Measurements from ENCODE around the gene ECHS1.

ECHS1 gene

DNA sequence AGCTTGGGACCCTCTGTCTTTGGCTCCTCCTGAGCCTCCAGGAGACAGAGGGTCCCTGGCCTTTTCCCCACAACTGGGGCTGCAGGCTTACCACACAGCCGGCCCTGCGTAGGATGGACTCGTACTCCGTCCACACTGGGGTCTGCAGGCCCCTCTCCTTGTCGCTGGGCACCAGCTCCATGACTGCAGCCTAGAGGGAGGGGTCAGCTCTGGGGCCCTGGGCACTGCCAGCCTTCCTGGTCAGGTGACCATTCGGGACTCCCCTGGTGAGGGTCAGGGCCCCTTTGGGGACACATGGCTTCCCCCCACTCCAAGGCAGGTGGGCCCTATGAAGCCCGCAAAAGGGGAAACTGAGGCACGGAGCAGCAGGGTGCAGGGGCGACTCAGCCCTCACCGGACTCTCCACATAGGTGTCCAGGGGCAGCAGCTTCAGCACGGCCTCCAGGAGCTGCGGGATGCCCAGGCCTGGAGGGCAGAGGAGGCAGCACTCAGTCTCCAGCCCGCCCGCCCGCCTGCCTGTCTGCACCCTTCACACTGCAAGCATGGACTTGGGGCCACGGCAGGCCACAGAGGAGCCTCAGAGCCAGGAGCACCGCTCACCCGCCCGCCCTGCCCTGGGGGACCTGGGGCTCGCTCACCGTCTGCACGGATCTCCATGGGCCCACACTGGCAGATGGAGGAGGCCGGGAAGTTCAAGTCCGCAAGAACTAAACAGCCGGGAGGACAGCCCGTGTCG lies 16.4 kb downstream of the ECHS1 start:
- DNase-seq = no peak

DNA sequence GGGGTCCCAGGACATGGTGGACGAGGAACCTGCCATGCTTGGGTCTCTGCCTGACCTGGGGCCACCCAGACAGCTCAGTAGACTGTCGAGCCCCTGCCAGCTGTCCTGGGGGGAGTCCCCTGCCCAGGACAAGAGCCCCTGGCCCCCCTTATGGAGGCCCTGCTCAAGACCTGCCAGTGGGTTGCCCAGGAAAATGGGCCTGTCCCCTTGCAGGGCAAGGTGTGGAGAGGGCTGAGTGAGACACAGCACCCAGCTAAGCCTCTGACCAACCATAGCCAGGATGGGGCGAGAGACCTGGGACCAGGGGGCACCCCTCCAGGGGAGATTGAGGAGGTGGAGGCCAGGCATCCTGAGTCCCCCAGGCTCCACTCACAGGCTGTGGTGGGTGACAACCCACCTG lies 17.2 kb downstream of the ECHS1 start:
- no peak for DNase-seq

DNA sequence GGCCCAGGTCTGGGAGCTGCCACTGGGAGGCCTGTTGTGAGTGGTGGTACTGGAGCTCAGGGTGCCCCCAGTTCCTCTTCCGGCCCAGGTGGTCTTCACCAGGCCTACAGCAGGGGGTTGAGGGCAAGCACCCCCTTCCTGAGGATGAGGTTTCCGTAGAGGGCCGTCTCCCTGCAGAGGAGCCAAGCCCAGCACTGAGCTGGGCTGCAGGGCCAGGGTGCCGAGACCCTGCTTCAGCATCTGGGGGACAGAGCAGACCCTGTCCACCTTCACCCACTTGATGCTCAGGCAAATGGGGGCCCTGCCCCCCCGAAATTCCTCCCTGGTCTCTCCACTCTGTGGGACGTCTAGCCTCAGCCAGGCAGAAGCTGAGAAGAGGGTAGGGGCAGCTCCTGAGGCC lies 17.9 kb downstream of the ECHS1 start:
- DNase-seq = no peak

DNA sequence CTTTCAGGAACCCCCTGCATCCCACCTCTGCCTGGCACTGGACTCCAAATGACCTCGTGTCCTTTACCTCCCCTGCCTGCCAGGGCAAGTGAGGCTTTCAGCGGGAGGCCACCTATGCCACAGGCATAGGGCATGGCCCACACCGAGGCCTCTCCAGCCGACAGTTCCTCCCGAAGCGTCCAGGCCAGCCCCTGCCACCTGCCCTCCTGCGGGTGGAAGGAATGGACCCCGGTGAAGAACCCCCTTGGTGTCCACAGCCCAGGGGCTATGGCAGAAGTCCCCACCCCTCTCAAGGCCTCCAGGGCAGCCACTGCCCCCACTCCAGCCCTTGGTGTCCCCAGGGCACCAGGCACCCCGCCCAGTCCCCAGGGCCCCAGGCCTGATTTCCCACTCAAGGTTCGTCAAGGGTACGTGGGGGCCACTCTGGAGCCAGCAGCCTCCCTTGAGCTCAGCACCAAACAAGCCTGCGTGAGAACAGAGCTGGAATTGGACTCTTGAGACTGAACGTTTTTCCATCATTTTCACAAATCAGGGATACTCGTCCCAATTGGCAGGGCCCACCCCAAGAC lies 18.4 kb downstream of the ECHS1 start:
- no peak for DNase-seq

DNA sequence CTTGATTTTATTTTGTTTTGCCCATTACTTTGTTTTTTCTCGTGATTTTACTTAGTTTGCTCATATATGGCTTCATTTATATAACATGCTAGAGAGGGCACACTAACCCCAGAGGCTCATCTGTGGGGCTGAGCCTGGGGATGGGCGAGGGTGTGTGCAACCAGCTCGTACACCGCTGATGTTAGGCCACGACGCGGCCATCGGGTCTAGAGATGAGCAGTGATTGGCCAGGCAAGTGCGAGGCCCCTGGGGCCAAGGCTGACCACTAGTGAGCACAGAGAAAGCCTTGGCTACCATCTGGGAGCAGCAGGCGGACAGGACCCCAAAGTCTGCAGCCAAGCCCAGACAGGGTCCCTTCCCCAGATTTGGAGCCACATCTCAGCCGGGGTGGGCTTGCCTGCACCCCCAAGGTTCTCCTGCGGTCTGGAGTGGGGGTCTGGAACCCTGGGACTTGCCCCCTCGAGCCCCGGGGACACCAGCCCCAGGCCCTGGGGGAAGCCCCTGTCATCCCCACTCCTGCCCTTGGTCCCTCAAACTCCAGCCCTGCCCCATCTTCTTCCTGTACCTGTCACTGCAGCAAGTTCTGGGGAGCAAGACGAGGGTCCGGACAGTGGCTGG lies 19.1 kb downstream of the ECHS1 start:
- no peak for DNase-seq

DNA sequence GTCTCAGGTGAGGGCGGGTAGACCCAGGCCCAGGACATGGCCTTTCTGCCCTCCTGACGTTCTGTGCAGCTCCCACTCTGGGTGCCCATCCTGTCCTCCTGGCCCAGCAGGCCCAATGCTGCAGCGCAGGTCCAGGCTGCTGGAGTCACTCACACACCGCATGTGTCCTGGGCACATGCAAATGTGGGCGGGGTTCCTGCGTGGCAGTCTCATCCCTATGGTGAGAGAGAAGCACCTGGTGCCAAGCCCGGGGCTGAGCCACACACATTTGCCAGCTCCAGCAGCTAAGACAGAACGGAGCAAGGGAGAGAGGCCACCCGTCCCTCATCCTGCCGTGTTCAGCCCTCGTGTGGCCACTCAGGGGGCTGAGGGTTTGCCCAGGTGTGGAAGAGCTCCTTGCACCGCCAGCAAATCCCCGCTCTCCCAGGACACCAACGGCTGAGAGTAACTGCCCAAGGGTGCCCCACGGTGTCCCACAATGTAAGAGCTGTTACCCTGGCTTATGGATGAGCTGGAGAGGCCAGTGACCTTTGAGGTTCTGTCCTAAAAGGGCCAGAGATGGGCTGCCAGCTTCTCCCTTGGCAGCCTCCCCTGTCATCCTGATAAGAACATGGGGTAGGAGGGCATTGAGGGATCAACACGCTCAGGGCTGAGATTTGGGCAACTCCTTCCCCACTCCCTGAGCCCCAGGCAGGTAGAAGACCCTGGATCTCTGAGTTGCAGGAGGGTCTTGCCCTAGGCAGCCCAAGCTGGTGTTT lies 19.8 kb downstream of the ECHS1 start:
- DNase-seq = no peak

DNA sequence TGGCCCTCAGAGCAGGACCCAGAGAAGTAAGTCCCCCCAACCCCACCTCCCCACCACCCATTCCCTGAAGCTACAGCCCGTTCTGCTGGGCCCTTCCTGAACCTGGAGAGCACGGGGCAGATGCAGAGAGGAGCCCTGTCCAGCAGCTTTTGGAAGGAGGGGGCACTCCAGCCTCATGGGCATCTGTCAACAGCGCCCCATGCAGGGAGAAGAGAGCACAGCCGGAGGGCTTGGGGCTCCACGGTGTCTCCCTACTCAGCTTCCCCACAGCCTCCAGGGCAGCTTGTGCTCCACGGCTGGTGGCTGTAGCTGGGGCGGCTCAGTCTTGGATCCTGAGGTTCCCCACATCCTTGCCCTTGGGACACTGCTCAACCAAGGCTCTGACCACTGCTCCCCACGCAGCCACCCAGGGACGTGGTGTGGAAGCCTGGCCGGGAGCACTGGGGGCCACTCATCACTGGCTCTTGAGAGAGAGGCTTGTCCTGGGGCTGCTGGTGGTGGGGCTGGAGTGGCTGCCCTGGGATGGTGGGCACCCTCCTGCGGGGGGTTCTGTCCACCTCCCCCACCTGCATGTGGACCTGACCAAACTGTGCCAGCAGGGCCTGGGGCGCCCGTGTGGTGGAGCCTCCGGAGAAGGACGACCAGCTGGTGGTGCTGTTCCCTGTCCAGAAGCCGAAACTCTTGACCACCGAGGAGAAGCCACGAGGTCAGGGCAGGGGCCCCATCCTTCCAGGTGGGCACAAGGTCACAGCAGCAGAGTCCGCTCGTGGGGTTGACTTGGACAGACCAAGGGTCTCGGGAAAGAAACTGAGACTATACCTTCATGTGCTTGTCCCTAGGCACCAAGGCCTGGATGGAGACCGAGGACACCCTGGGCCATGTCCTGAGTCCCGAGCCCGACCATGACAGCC lies 21.5 kb downstream of the ECHS1 start:
- no peak for DNase-seq

DNA sequence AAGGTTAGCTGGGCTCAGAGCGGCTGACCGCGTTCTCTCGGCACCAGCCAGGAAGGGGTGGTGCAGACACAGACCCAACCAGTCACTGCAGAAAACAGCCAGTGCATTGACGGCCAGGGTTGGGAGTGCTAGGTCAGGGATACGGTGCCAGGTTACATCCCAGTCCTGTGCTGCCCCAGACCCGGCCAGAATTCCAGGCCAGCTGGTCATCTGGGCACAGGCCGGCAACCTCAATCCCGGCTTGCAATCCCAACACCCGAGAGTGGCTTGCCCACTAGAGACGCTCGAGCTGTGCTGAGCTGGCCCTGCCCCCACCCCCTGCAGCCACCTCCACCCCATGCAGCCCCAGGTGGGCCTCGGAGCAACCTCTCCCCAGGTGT lies 22.2 kb downstream of the ECHS1 start:
- no peak for DNase-seq

DNA sequence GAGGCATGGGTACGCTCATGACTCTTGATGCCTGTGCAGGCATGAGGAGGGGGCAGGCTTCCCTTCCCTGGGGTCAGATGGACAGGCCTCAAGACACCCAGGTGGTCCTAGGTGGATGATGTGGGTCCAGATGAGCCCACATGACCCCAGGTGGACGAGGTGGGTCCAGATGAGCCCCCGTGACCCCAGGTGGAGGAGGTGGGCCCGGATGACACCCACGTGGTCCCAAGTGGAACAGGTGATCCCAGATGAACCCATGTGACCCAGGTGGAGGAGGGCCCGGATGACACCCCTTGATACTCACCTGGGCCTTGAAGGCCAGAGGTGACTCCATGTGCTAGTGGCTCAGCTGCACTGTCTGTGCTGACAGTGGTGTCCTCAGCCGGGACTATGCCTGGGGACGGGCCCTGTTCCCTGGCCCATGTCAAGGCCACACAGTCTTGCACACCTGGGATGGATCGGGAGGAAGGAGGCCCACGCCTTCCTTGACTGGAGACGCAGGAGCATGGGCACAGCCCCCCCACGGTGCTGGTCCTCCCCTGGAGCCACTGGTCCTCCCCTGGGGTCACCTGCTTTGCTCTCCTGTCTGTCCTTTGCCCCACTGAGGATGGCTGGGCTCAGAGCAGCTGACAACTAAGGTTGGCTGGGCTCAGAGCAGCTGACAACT lies 22.7 kb downstream of the ECHS1 start:
- no peak for DNase-seq

DNA sequence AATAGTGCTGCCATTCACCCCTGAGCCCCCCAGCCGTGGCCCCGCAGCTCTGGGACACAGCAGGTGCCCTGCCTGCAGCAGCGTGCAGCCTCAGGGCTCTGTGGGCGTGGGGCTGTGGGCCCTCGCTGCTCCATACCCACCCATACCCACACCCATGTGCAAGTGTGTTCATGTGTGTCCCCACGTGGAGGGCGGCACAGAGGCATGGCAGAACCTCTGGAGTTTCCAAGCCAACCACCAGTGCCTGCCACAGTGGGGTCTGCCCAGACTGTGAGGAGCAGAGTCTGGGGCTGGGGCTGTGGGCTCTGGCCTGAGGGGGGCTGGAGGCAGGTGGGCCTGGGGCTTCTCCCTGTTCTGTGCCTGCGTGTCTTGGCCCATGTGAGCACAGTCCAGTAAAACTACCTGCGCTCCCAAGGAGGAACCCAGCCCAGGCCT lies 23.6 kb downstream of the ECHS1 start:
- no peak for DNase-seq

DNA sequence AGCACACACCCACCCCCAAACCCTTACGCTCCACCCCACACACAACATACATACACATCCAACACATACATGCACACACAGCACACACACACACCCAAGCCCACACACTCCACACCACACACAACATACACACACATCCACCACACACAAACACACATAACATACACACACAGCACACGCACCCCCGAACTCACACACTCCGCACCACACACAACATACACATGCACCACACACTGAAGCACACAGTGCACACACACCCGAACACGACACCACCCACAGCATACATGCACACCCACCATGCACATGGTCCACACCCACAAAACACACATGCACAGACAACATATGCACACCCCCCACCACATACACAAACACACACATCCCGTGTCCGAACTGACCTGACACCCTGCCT lies 24.0 kb downstream of the ECHS1 start:
- no peak for DNase-seq

DNA sequence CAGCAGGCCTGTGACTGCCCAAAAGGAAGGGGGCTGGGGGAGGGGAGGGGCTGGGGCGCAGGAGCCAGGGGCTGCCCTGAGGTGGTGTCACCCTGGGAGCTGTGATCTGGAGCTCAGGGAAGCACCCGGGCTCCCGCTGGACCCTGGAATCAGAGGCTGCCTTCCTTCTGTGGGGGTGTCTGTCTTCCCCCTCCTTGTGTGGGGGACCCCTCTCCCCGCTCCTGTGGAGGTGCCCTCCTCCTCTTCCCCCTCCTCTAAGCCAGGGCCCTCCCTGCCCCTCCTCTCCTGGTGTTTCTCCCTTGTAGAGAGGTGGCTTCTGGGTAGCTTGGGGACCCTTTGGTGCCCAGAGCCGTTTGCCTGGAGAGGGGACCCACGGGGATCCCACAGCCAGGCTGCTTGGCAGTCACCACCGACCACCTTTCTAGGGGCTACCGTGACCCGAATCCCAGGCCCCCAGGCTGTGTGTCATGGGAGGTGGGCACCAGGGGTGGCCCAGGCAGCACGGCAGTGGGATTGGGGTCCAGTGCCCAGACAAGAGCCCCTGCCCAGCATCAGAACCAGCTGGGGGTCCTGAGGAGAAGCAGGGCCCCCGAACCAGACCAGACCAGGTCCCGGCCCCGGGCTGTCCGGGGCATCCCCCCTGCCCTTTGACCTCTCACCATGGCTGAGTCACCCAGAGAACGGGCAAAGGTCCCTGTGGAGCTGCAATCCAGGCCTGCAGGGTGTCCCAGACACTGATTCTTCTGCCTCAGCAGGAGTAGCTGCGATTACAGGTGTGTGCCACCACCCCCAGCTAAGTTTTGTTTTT lies 25.2 kb downstream of the ECHS1 start:
- DNase-seq = no peak

DNA sequence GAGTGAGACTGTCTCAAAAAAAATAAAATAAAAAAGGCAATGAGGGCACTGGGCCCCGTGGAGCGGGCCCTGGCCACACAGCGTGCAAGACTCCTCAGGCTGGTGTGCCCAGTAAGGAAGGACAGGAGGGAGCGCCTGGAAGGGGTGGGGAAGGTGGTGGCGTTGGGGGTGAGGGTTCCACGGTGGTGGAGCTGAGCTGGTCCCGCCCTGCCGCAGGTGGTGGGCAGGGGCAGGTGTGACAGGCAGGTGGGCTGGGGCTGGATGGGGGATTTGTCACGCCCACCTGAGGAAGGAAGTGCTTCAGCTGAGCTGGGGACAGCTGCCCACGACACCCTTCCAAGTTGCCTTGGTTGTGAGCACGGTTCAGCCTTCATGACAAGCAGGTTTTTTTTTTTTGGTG lies 26.7 kb downstream of the ECHS1 start:
- DNase-seq = no peak

DNA sequence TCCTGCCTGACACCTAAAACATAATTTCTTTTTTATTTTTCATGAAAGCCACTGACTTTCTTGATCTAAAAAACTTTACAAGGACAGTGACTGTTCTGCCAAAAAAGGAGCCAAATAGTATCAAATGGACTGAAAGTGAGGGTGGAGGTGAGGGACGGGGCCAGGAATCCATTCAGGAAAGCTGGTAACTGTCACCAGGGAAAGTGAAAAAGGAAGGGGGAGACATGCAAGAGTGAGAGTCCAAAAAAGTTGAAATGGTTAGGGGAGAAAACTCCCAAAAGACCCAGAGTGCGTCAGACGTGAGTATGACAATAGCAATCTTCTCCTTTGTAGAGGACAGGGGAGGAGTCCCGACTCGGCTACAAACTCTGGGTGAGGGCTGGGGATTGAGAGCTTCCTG lies 28.9 kb downstream of the ECHS1 start:
- DNase-seq = no peak

DNA sequence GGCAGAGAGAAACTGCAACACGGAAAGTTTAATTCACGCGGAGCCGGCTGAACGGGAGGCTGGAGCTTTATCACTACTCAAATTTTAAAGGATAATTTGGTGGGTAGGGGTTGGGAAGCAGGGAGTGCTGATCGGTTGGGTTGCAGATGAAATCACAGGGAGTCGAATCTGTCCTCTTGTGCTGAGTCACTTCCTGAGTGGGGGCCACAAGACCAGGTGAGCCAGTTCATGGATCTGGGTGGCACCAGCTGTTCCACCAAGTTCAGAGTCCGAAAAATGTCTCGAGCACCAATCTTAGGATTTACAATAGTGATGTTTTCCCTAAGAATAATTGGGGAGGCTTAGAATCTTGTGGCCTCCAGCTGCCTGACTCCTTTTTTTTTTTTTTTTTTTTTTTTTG lies 29.6 kb downstream of the ECHS1 start:
- DNase-seq = no peak

DNA sequence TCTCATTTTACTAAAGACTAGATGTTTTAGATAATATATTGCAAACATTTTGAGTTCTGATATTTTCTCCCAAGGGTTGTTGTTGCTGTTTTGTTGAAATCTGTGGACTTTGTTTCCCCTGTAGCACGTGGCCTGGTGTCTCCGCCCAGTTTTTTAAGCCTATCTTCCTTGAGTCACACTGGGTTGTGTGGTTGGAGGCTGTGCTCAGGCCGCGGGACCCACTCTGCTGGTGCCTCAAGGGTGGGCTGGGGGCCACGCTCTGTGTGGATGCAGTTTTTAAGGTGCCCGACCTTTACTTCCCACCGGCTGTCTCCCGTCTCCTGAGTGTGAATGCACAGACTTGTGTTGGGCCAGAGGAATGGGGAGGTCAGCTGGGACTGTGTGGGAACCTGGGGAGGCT lies 30.2 kb downstream of the ECHS1 start:
- no peak for DNase-seq

DNA sequence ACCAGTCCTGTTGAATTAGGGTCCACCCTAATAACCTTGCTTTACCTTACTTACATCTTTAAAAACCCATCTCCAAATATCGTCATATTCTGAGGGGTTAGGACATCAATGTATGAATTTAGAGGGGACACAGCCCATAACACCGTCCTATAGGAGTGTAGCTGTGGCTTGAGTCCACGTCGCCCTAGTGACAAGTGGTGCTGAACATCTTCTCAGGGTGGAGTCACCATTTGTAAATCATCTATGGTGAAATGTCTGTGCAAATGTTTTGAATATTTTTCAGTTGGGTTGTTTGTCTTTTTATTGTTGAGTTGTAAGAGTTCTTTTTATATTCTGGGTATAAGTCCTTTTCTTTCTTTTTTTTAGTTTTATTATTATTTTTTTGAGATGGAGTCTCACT lies 31.2 kb downstream of the ECHS1 start:
- DNase-seq = no peak

DNA sequence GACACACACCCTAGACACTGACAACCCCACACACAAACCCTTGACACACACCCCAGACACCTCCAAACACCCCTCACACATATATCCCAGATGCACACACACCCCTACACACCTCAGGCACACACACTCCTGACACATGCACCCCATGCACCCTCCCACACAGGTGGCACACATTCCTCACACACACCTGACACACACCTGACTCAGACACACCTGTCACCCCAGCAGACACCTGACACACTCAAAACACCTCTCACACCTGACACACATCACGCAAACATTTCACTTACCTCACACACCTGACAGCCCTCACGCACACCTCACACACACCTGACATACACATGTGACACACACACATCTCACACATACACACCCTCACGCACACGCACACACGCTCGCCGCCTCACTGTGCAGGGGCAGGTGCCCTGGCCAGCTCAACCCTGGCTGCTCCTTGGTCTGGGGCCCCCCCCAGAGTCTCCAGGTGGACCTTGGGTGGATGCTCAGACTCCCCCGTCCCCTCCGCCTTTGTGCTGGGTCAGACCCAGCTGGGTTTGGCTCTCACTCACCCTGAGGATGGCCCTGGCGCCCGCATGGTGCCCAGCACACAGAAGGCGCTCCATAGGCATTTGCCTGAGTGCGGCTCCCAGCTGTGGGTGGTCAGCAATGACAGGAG lies 33.3 kb downstream of the ECHS1 start:
- no peak for DNase-seq

DNA sequence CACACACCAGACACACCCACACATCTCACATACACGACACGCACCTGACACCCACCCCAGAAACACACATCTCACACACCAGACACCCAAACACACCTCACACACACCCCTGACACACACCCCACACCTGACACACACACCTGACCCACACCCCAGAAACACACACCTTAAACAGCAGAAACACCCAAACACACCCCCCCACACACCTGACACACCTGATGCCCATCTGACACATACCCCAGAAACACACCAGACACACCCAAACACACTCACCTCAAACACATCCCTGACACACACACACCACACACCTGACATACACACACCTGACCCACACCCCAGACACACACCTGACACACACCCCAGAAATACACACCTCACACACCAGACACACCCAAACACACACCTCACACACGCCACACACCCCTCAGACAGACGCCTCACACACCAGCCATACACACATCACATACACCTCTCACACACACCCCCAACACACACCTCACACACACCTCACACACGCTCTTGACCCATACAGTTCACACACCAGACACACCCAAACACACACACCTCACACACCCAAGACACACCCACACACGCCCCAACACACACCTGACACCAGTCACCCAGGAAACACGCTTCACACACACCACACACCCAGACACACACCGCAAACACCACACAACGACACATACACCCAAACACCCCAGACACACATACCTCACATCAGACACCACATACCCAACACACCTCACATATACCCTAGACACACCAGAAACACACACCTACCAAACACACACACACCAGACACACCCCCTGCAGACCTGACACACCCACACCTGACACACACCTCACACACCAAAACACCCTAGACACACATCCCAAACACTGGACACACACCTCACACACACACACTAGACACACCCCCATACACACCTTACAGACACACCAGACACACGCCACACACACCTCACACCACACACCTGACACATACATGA lies 34.8 kb downstream of the ECHS1 start:
- no peak for DNase-seq

DNA sequence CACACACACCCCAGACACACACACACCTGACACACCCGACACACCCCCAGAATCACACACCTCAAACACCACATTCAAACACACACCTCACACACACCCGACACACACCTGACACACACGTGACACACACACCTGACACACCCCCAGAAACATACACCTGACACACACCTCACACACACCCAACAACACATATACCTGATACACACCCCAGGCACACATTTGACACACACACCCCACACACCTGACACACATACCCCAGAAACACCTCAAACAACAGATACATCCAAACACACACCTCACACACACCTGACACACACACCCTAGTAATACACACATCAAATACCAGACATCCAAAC lies 35.8 kb downstream of the ECHS1 start:
- no peak for DNase-seq

All from activated CD4-positive, alpha-beta T cell treated with anti-CD3 and anti-CD28 coated beads, Interleukin-10, Interleukin-2, amounts not matched to agents 100 ng/mL and 50 ng/mL, durations not matched to agents 16 hours and 8 hours (primary cell).